ENCODE results near the gene FYTTD1.
"Not testable (repeated sequence)": the region's sequence is repeated elsewhere in the genome, so short reads cannot be mapped to it uniquely, and the experiment has no call there.

The FYTTD1 gene
- total RNA-seq, result 127 to 152 (median 144) reads per million in 4 experiments

GRCh38 chr3:197749601-197750395, at the start of gene FYTTD1:
FYTTD1 (plus strand) TSS chr3:197749883; CDS start chr3:197749972, 89 bp downstream.
- DNase-seq, result peak; percentile 71

GRCh38 chr3:197700095-197700494, 49.6 kb upstream of the FYTTD1 start:
- DNase-seq, result no peak

- DNase-seq, result no peak
These were observed 47.8 kb upstream of the FYTTD1 start for GRCh38 chr3:197701841-197702240.

GRCh38 chr3:197706658-197707057, 43.0 kb upstream of the FYTTD1 start:
- DNase-seq, result no peak

GRCh38 chr3:197709135-197709534, 40.5 kb upstream of the FYTTD1 start:
- no peak for DNase-seq

- DNase-seq, result not testable (repeated sequence)
These were observed 38.7 kb upstream of the FYTTD1 start for GRCh38 chr3:197710965-197711364.

- DNase-seq, result peak; percentile 75
These were observed 37.5 kb upstream of the FYTTD1 start for GRCh38 chr3:197711973-197712707.

- no peak for DNase-seq
These were observed 36.2 kb upstream of the FYTTD1 start for GRCh38 chr3:197713477-197713822.

GRCh38 chr3:197714251-197714650, 35.4 kb upstream of the FYTTD1 start:
- no peak for DNase-seq

- no peak for DNase-seq
These were observed 30.8 kb upstream of the FYTTD1 start for GRCh38 chr3:197718891-197719290.

- no peak for DNase-seq
These were observed 29.0 kb upstream of the FYTTD1 start for GRCh38 chr3:197720694-197721093.

GRCh38 chr3:197722734-197723133, 26.9 kb upstream of the FYTTD1 start:
- DNase-seq, result no peak

- DNase-seq, result not testable (repeated sequence)
These were observed 21.8 kb upstream of the FYTTD1 start for GRCh38 chr3:197727878-197728277.

GRCh38 chr3:197728487-197728886, 21.2 kb upstream of the FYTTD1 start:
- no peak for DNase-seq

- no peak for DNase-seq
These were observed 19.5 kb upstream of the FYTTD1 start for GRCh38 chr3:197730200-197730599.

- not testable (repeated sequence) for DNase-seq
These were observed 18.9 kb upstream of the FYTTD1 start for GRCh38 chr3:197730770-197731169.

GRCh38 chr3:197731483-197731882, 18.2 kb upstream of the FYTTD1 start:
- DNase-seq, result not testable (repeated sequence)

GRCh38 chr3:197733042-197733441, 16.6 kb upstream of the FYTTD1 start:
- DNase-seq, result no peak

GRCh38 chr3:197734667-197735318, 14.9 kb upstream of the FYTTD1 start:
- no peak for DNase-seq

- no peak for DNase-seq
These were observed 13.6 kb upstream of the FYTTD1 start for GRCh38 chr3:197736010-197736490.

GRCh38 chr3:197736491-197737318, 13.0 kb upstream of the FYTTD1 start, which contains the start of gene RUBCN:
RUBCN (minus strand) TSS chr3:197736904; CDS start chr3:197736719, 185 bp downstream.
- peak; percentile 89 for DNase-seq

- DNase-seq, result no peak
These were observed 12.4 kb upstream of the FYTTD1 start for GRCh38 chr3:197737319-197737649.
